ENCODE measurements around the gene SHISA7. TPM values are rescaled to one million over a fixed set of nuclear protein-coding genes. Genes with fewer than 3 reads are reported as not detected.
"Not testable (repeated sequence)": the region's sequence is repeated elsewhere in the genome, so short reads cannot be mapped to it uniquely, and the experiment has no call there.

Gene SHISA7
- polyA plus RNA-seq, 1 of the 3 experiments (the other 2 are of a cell fraction) = 0.02 TPM

- Histone ChIP-seq H4K20me1 (ENCODE audit: insufficient read depth) (no peaks in the 10 kb centered on the region), H3K4me2 (no peak overlapping the region), H3K27ac (ENCODE audit: low read depth in 2 of 2, low read length in 1 of 2) (no peak overlapping the region), H3K4me3 (ENCODE audit: low read depth in 2 of 2, low read length in 1 of 2) (no peak overlapping the region), H3K4me1 (ENCODE audit: control insufficient read depth in 1 of 2, insufficient read depth in 2 of 2, low read depth in 1 of 2, low read length in 1 of 2) (no peaks in the 10 kb centered on the region), H3K9ac (no peak overlapping the region), H3K36me3 (replicated peaks in 1 of 2; ENCODE audit: control insufficient read depth in 1 of 2, insufficient read depth in 2 of 2, low read length in 1 of 2) (no peaks in the 10 kb centered on the region), H3K9me3 (no peaks in the 10 kb centered on the region), H2AFZ (ENCODE audit: low read depth) (no peak overlapping the region), H3K9me2 (no peaks in the 10 kb centered on the region), H3F3A (replicated peaks; ENCODE audit: insufficient read depth) (no peaks in the 10 kb centered on the region), H3K79me2 (ENCODE audit: insufficient read depth) (no peaks in the 10 kb centered on the region), H3K27me3 (ENCODE audit: insufficient read depth) (no peaks in the 10 kb centered on the region; the same call in 1 of the 2 replicates)
- POLR2A ChIA-PET = no interaction called here
- CTCF ChIA-PET = interaction anchor here (0.8 to 1.3 kb wide), 2 partner anchors 122 to 276 kb away, joined by 3 read pairs; no protein-coding TSS in a partner anchor
- TF ChIP-seq, protein P1, sequence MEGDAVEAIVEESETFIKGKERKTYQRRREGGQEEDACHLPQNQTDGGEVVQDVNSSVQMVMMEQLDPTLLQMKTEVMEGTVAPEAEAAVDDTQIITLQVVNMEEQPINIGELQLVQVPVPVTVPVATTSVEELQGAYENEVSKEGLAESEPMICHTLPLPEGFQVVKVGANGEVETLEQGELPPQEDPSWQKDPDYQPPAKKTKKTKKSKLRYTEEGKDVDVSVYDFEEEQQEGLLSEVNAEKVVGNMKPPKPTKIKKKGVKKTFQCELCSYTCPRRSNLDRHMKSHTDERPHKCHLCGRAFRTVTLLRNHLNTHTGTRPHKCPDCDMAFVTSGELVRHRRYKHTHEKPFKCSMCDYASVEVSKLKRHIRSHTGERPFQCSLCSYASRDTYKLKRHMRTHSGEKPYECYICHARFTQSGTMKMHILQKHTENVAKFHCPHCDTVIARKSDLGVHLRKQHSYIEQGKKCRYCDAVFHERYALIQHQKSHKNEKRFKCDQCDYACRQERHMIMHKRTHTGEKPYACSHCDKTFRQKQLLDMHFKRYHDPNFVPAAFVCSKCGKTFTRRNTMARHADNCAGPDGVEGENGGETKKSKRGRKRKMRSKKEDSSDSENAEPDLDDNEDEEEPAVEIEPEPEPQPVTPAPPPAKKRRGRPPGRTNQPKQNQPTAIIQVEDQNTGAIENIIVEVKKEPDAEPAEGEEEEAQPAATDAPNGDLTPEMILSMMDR (IDR thresholded peaks at IDR 0.05) = no peak
- TF ChIP-seq FOXJ3 (CRISPR knock-in tag; IDR thresholded peaks at IDR 0.05) (no peak), MAX (IDR thresholded peaks at IDR 0.05; ENCODE audit: low read depth) (no peak), POLR2AphosphoS5 (IDR thresholded peaks at IDR 0.05; ENCODE audit: low read depth, low read length) (no peak), EZH2phosphoT487 (IDR thresholded peaks at IDR 0.05; ENCODE audit: borderline replicate concordance, low read depth) (no peak), MEF2A (IDR thresholded peaks at IDR 0.05; ENCODE audit: borderline replicate concordance, low read depth) (no peak), JUND (IDR thresholded peaks at IDR 0.05) (no peak)
- DNase-seq = no peak
- 46% methylated on average over 12 of the region's 13 CpGs for WGBS (ENCODE audit: low lambda C conversion rate)
Observed at GRCh38 chr19:55423225-55424005, 19.7 kb downstream of the SHISA7 start.

GRCh38 chr19:55421281-55421680, 21.8 kb downstream of the SHISA7 start:
- H3K4me3 ChIP-seq (ENCODE audit: low read depth in 2 of 2, low read length in 1 of 2); H2AFZ ChIP-seq (ENCODE audit: low read depth); H3K9ac ChIP-seq; H3K9me3 ChIP-seq; H3F3A ChIP-seq (replicated peaks; ENCODE audit: insufficient read depth); H4K20me1 ChIP-seq (ENCODE audit: insufficient read depth); H3K36me3 ChIP-seq (replicated peaks in 1 of 2; ENCODE audit: control insufficient read depth in 1 of 2, insufficient read depth in 2 of 2, low read length in 1 of 2); H3K4me1 ChIP-seq (ENCODE audit: control insufficient read depth in 1 of 2, insufficient read depth in 2 of 2, low read depth in 1 of 2, low read length in 1 of 2); H3K27ac ChIP-seq (ENCODE audit: low read depth in 2 of 2, low read length in 1 of 2); H3K79me2 ChIP-seq (ENCODE audit: insufficient read depth); CTCF ChIA-PET; DNase-seq; POLR2A ChIA-PET; H3K4me2 ChIP-seq; H3K9me2 ChIP-seq; H3K27me3 ChIP-seq (ENCODE audit: insufficient read depth): not testable (repeated sequence)
- WGBS (ENCODE audit: low lambda C conversion rate) = 38% methylated on average over 4 of the region's 4 CpGs

- Histone ChIP-seq H3K36me3 (replicated peaks in 1 of 2; ENCODE audit: control insufficient read depth in 1 of 2, insufficient read depth in 2 of 2, low read length in 1 of 2) (no peaks in the 10 kb centered on the region), H3K4me2 (no peak overlapping the region), H2AFZ (ENCODE audit: low read depth) (no peak overlapping the region), H3K9me2 (no peaks in the 10 kb centered on the region), H4K20me1 (ENCODE audit: insufficient read depth) (no peaks in the 10 kb centered on the region), H3K9me3 (no peaks in the 10 kb centered on the region), H3K4me3 (ENCODE audit: low read depth in 2 of 2, low read length in 1 of 2) (no peak overlapping the region), H3K27me3 (ENCODE audit: insufficient read depth) (no peaks in the 10 kb centered on the region), H3K79me2 (ENCODE audit: insufficient read depth) (no peaks in the 10 kb centered on the region), H3F3A (replicated peaks; ENCODE audit: insufficient read depth) (peaks cover 5% of the 10 kb centered on the region), H3K9ac (no peak overlapping the region), H3K27ac (ENCODE audit: low read depth in 2 of 2, low read length in 1 of 2) (no peak overlapping the region), H3K4me1 (ENCODE audit: control insufficient read depth in 1 of 2, insufficient read depth in 2 of 2, low read depth in 1 of 2, low read length in 1 of 2) (no peaks in the 10 kb centered on the region)
- CTCF ChIA-PET = interaction anchor here (0.8 to 3.4 kb wide), 9 partner anchors 8 to 278 kb away, joined by 3 to 63 read pairs (median 12); no protein-coding TSS in a partner anchor
- no peak for DNase-seq
- 39% methylated on average over 3 of the region's 5 CpGs for WGBS (ENCODE audit: low lambda C conversion rate)
- POLR2A ChIA-PET = interaction anchor here (1.3 kb wide), 1 partner anchor 13 kb away, joined by 7 read pairs; the partner anchor contains the start of gene UBE2S
- TF ChIP-seq ELF1 (IDR thresholded peaks at IDR 0.05) (no peak), IRF3 (IDR thresholded peaks at IDR 0.05; ENCODE audit: low read depth, low read length) (no peak), RCOR1 (IDR thresholded peaks at IDR 0.05; ENCODE audit: low read length) (no peak), SIN3A (IDR thresholded peaks at IDR 0.05; ENCODE audit: borderline replicate concordance, low read depth, low read length) (no peak)
Observed at GRCh38 chr19:55419624-55420236, 23.4 kb downstream of the SHISA7 start.
